HFFc6 (cell line): ENCODE measurements around the gene SYNE2. TPM values are rescaled to one million over a fixed set of nuclear protein-coding genes. Genes with fewer than 3 reads are reported as not detected.

ENCODE experiments used
- DNase-seq: peaks from one replicate; pipeline ENCODE4 v3.0.0-alpha.2; 2018
- H3K27ac Mint-ChIP-seq: 2 replicates; pipeline ENCODE4 v1.8.0; 2020; ENCODE audit warnings: mild to moderate bottlenecking, mixed read lengths
- H3K27me3 Mint-ChIP-seq: 2 replicates; pipeline ENCODE4 v1.8.0; 2021; ENCODE audit warnings: mild to moderate bottlenecking, moderate library complexity, mixed read lengths; ENCODE audit not compliant: insufficient read depth
- H3K36me3 Mint-ChIP-seq: 2 replicates; pipeline ENCODE4 v1.8.0; 2021; ENCODE audit warnings: low read depth, mixed read lengths
- H3K4me1 Mint-ChIP-seq: 2 replicates; pipeline ENCODE4 v1.8.0; 2020; ENCODE audit warnings: low read depth, mixed read lengths
- H3K4me3 Mint-ChIP-seq: 2 replicates; pipeline ENCODE4 v1.8.0; 2020; ENCODE audit warnings: mild to moderate bottlenecking, moderate library complexity, mixed read lengths
- H3K9me3 Mint-ChIP-seq: 2 replicates; pipeline ENCODE4 v1.8.0; 2020; ENCODE audit warnings: mild to moderate bottlenecking, mixed read lengths
- total RNA-seq, 6 experiments: library from RNA; stranded (reverse); fragmentation: NEBNext Ultra II Directional; extraction: Animal tissue kit (Norgen Biotek cat#: 25700); gene quantifications; 2 replicates in 1 of 6; 3 replicates in 5 of 6; pipeline ENCODE4 v1.2.3, GENCODE V29; 2021
- TF ChIP-seq, protein P1 (sequence below): fragments of 200-600 bp; sonication (generic); IDR thresholded peaks from 2 replicates; pipeline ENCODE4 v1.5.0; 2021; ENCODE audit warnings: antibody characterized with exemption, mild to moderate bottlenecking

Gene SYNE2
- total RNA-seq, 6 experiments from 2014 or later = 2.9 to 6.6 (median 6.2) TPM

DNA sequence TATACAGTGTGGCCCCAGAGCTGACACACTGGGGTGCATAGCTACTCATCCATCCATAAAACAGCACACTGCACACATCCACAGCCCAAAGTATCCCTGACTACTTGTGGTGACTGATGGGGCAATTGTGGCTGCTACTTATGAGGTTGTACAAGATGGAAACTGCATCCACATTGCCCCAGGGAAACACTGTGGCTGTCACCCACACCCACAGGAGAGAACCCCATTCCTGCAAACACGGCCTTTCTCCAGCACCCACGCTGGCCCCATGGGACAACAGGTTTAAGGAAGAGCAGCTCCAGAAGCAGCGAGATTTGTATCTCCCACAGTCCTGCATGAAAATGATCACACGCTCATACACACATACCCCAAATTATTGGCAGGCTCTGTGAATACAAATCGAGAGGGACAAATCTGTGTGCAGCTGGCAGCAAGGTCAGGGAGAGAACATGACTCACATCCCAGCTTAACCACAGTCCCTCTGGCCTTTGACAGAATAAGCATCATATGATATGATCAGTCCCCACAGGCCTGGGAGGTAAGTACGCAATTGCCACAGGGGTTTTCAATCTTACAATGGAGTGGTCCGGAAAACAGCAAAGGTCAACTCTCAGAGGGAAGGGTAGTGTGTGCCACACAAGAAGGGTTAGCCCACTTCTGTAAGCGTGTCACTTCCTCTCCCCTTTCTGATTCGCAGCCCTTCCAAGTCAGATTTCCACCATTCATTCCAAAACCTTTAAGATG, 379.5 kb downstream of the SYNE2 start:
- Mint-ChIP-seq H3K27ac (peak overlapping the region; percentile 75), H3K27me3 (peaks cover 26% of the 10 kb centered on the region), H3K9me3 (no peaks in the 10 kb centered on the region), H3K4me3 (peak overlapping the region; percentile 33), H3K36me3 (no peaks in the 10 kb centered on the region), H3K4me1 (peaks cover 33% of the 10 kb centered on the region)
- TF ChIP-seq, protein P1, sequence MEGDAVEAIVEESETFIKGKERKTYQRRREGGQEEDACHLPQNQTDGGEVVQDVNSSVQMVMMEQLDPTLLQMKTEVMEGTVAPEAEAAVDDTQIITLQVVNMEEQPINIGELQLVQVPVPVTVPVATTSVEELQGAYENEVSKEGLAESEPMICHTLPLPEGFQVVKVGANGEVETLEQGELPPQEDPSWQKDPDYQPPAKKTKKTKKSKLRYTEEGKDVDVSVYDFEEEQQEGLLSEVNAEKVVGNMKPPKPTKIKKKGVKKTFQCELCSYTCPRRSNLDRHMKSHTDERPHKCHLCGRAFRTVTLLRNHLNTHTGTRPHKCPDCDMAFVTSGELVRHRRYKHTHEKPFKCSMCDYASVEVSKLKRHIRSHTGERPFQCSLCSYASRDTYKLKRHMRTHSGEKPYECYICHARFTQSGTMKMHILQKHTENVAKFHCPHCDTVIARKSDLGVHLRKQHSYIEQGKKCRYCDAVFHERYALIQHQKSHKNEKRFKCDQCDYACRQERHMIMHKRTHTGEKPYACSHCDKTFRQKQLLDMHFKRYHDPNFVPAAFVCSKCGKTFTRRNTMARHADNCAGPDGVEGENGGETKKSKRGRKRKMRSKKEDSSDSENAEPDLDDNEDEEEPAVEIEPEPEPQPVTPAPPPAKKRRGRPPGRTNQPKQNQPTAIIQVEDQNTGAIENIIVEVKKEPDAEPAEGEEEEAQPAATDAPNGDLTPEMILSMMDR = no peak
- peak; percentile 82 for DNase-seq

DNA sequence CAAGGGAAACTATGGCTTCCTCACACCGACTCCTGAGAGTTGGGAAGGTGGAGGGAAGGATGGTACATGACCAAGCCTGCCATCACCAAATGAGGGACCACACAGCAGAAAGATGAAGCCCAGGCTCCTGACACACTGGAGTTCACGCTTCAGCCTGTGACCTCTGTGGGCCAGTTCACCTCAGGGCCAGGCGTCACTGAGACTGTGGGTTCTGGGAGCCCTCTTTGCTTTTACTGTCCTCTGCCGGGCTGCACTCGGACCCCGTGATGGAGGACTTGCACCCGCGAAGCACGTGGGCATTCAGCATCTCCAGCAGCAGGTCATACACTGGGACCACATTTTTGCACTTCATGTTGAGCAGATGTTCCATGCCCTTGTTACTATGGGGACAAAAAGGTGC, 380.1 kb downstream of the SYNE2 start:
- H3K36me3 Mint-ChIP-seq = no peaks in the 10 kb centered on the region
- peak overlapping the region; percentile 33; the same call in 1 of the 2 replicates for H3K4me3 Mint-ChIP-seq
- H3K9me3 Mint-ChIP-seq = no peaks in the 10 kb centered on the region
- peaks cover 33% of the 10 kb centered on the region for H3K4me1 Mint-ChIP-seq
- DNase-seq = no peak
- peak overlapping the region; percentile 75 for H3K27ac Mint-ChIP-seq
- H3K27me3 Mint-ChIP-seq = peaks cover 26% of the 10 kb centered on the region
- TF ChIP-seq, protein P1 = no peak

DNA sequence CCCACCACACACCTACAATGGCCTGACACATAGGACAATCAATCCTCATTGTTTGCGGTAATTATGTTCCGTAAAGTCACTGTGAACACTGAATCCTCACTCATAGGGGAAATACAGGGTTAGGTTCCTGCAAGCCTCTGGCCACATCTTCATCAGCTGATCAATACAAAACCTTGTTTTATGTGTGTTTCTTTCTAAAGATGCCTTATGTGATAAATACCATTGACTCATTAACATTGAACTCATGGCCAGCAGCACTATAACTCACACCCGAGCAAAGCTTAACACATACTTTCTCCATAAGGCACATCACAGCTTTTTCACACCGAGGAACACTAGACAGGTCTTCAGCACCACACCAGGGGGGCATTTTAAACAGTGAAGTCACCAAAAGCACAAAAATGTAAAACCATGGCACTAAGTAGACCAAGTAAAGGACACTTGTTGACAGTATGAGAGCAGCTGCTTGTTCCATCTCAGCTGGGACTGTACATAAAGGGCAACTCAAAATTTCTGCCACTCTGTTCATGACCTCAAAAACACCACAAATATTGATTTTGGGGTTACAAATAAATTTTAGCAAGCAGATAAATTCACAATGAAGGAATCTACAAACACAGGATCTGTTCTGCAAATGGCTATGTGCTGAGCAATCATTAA, 380.9 kb downstream of the SYNE2 start:
- no peak for DNase-seq
- H3K4me3 Mint-ChIP-seq = no peak overlapping the region
- peaks cover 25% of the 10 kb centered on the region for H3K27me3 Mint-ChIP-seq
- TF ChIP-seq, protein P1 = no peak
- peaks cover 33% of the 10 kb centered on the region for H3K4me1 Mint-ChIP-seq
- no peaks in the 10 kb centered on the region for H3K9me3 Mint-ChIP-seq
- no peaks in the 10 kb centered on the region for H3K36me3 Mint-ChIP-seq
- H3K27ac Mint-ChIP-seq = no peak overlapping the region

DNA sequence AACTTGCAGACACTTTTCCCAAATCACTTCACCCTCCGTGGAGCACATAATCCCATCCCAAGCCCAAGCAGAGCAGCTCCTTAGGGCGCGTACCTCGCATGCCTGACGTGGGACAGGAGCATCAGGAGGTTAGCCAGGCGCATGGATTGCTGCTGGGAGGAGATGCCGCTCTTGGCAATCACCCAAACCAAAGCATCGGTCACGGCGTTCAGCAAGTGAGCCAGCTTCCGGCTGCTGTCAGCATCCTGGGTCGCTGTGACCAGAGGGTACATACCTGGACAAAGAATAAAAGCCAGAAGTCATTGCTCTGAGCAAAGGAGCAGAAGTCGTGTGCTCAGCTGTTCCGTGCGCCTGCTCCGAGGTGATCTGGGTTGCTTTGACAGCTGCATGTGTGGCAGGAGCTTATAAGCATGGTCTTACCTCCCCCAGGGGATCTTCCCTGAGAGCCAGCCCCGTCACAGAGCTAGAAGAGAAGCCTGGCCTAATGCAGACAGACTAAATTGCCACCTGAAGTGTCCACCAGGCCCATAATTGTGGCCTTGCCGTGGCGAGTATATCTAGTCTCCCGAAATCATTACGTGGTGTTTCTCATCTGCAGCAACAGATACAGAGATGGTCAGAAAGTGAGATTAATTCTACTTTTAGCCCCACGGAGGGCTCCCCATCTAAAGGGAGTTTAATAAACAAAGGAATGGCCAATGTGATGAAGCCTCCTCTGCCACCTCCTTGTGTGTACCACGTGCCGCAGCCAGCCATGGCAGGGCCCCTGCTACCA, 382.3 kb downstream of the SYNE2 start:
- TF ChIP-seq, protein P1 = no peak
- Mint-ChIP-seq H3K4me3 (no peak overlapping the region), H3K4me1 (peaks cover 33% of the 10 kb centered on the region), H3K36me3 (no peaks in the 10 kb centered on the region), H3K27ac (no peak overlapping the region), H3K27me3 (peaks cover 25% of the 10 kb centered on the region), H3K9me3 (no peaks in the 10 kb centered on the region)
- DNase-seq = no peak

DNA sequence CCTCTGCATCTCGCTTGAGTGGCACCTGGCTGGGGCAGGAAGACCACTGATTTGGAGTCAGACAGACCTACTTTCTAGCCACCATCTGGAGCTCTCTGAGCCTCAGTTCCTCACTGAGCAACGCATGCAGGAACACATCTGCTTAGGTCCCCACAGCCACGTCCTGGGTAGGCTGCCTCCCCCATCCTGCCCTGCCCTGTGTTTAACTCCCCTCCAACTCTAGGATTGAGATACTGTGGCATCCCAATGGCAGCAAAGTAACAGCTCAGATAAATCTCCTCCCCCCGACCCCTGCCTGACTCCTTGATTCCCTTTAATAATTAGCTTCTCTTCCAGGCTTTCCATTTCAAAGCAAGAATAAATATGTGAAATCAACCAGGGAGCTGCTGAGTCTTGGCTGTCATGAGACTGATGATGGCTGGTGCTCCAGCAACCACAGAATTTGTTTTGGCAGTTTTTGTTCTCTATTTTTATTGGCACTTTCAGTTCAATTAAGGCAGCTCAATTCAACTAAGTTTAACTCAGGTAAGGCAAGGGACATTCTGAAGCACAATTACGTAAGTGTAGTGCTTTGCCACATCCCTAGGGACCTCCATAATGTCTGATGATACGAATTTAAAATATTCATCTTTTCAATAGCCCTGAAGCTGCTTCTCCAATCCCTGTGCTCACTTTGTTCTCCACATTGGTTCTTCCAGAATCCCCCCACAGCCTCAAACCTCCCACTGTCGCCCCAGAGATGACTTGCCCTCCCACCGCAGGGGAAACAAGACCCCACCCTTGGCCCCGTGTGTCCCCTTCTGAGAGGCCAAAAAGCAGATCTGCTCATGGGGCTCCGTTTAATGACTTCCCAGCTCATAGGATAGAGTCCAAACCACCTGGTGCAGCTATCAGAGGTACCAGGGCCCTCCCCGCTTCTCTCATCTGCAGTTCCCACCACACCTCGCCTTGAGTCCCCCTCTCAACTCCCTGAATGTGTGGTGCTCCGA, 383.1 kb downstream of the SYNE2 start:
- no peak for DNase-seq
- no peak overlapping the region for H3K4me3 Mint-ChIP-seq
- no peak overlapping the region for H3K27ac Mint-ChIP-seq
- TF ChIP-seq, protein P1 = no peak
- no peaks in the 10 kb centered on the region for H3K9me3 Mint-ChIP-seq
- H3K27me3 Mint-ChIP-seq = peaks cover 28% of the 10 kb centered on the region
- H3K36me3 Mint-ChIP-seq = no peaks in the 10 kb centered on the region
- H3K4me1 Mint-ChIP-seq = peaks cover 33% of the 10 kb centered on the region
